Measurements from ENCODE around the gene OPTC. TPM values are rescaled to one million over a fixed set of nuclear protein-coding genes. Genes with fewer than 3 reads are reported as not detected.
A peak's percentile ranks its signal among the peaks of the same experiment; 100 is the strongest.

OPTC gene
- total RNA-seq, 1 donor: not detected

GRCh38 chr1:203448521-203449061 is 45.4 kb upstream of the OPTC start:
- peak; percentile 78 for DNase-seq (ENCODE audit: insufficient read length, low spot score, missing footprints)
- H3K27me3 ChIP-seq (ENCODE audit: insufficient read depth, low read length): peaks cover 28% of the 10 kb centered on the region
- TF ChIP-seq CTCF (IDR thresholded peaks at IDR 0.05; ENCODE audit: extremely low read depth, low read depth, low read length): no peak
- H3K36me3 ChIP-seq (ENCODE audit: insufficient read depth, low read length): no peaks in the 10 kb centered on the region
- no peak overlapping the region for H3K27ac ChIP-seq (ENCODE audit: low read depth, low read length)
- H2AFZ ChIP-seq (ENCODE audit: low read length): no peak overlapping the region
- no peak overlapping the region for H3K4me2 ChIP-seq (ENCODE audit: insufficient read depth, low read length)
- no peaks in the 10 kb centered on the region for H3K9me3 ChIP-seq (ENCODE audit: low read depth, low read length)
- no peak overlapping the region for H3K4me3 ChIP-seq (ENCODE audit: insufficient read depth, low read length)
- no peaks in the 10 kb centered on the region for H3K4me1 ChIP-seq (ENCODE audit: insufficient read depth, low read length)
- no peaks in the 10 kb centered on the region for H4K20me1 ChIP-seq (ENCODE audit: insufficient read depth, low read length)
- no peaks in the 10 kb centered on the region for H3K79me2 ChIP-seq (ENCODE audit: insufficient read depth, low read length)

GRCh38 chr1:203450001-203450400 is 44.0 kb upstream of the OPTC start:
- H3K27me3 ChIP-seq (ENCODE audit: insufficient read depth, low read length): peaks cover 21% of the 10 kb centered on the region
- no peak for TF ChIP-seq CTCF (IDR thresholded peaks at IDR 0.05; ENCODE audit: extremely low read depth, low read depth, low read length)
- no peaks in the 10 kb centered on the region for H3K4me1 ChIP-seq (ENCODE audit: insufficient read depth, low read length)
- DNase-seq (ENCODE audit: insufficient read length, low spot score, missing footprints): no peak
- no peak overlapping the region for H2AFZ ChIP-seq (ENCODE audit: low read length)
- H3K27ac ChIP-seq (ENCODE audit: low read depth, low read length): no peak overlapping the region
- H3K4me3 ChIP-seq (ENCODE audit: insufficient read depth, low read length): no peak overlapping the region
- no peaks in the 10 kb centered on the region for H4K20me1 ChIP-seq (ENCODE audit: insufficient read depth, low read length)
- H3K36me3 ChIP-seq (ENCODE audit: insufficient read depth, low read length): no peaks in the 10 kb centered on the region
- no peaks in the 10 kb centered on the region for H3K79me2 ChIP-seq (ENCODE audit: insufficient read depth, low read length)
- no peaks in the 10 kb centered on the region for H3K9me3 ChIP-seq (ENCODE audit: low read depth, low read length)
- no peak overlapping the region for H3K4me2 ChIP-seq (ENCODE audit: insufficient read depth, low read length)

- Histone ChIP-seq H3K79me2 (ENCODE audit: insufficient read depth, low read length) (no peaks in the 10 kb centered on the region), H3K27me3 (ENCODE audit: insufficient read depth, low read length) (peaks cover 21% of the 10 kb centered on the region), H4K20me1 (ENCODE audit: insufficient read depth, low read length) (no peaks in the 10 kb centered on the region), H3K9me3 (ENCODE audit: low read depth, low read length) (no peaks in the 10 kb centered on the region), H3K27ac (ENCODE audit: low read depth, low read length) (no peak overlapping the region), H3K36me3 (ENCODE audit: insufficient read depth, low read length) (no peaks in the 10 kb centered on the region), H2AFZ (ENCODE audit: low read length) (no peak overlapping the region), H3K4me2 (ENCODE audit: insufficient read depth, low read length) (no peak overlapping the region), H3K4me3 (ENCODE audit: insufficient read depth, low read length) (no peak overlapping the region), H3K4me1 (ENCODE audit: insufficient read depth, low read length) (no peaks in the 10 kb centered on the region)
- TF ChIP-seq CTCF (IDR thresholded peaks at IDR 0.05; ENCODE audit: extremely low read depth, low read depth, low read length): no peak
- DNase-seq (ENCODE audit: insufficient read length, low spot score, missing footprints): no peak
Measured at GRCh38 chr1:203450479-203451149, 43.3 kb upstream of the OPTC start.

- no peak overlapping the region for H3K4me2 ChIP-seq (ENCODE audit: insufficient read depth, low read length)
- no peaks in the 10 kb centered on the region for H3K4me1 ChIP-seq (ENCODE audit: insufficient read depth, low read length)
- H3K9me3 ChIP-seq (ENCODE audit: low read depth, low read length): no peaks in the 10 kb centered on the region
- DNase-seq (ENCODE audit: insufficient read length, low spot score, missing footprints): peak; percentile 76
- H3K79me2 ChIP-seq (ENCODE audit: insufficient read depth, low read length): no peaks in the 10 kb centered on the region
- no peaks in the 10 kb centered on the region for H4K20me1 ChIP-seq (ENCODE audit: insufficient read depth, low read length)
- no peak overlapping the region for H2AFZ ChIP-seq (ENCODE audit: low read length)
- H3K27ac ChIP-seq (ENCODE audit: low read depth, low read length): no peak overlapping the region
- H3K36me3 ChIP-seq (ENCODE audit: insufficient read depth, low read length): no peaks in the 10 kb centered on the region
- no peak for TF ChIP-seq CTCF (IDR thresholded peaks at IDR 0.05; ENCODE audit: extremely low read depth, low read depth, low read length)
- H3K27me3 ChIP-seq (ENCODE audit: insufficient read depth, low read length): peaks cover 19% of the 10 kb centered on the region
- no peak overlapping the region for H3K4me3 ChIP-seq (ENCODE audit: insufficient read depth, low read length)
Measured at GRCh38 chr1:203451836-203452784, 41.8 kb upstream of the OPTC start.
